ENCODE measurements around the gene RPL35A. TPM values are rescaled to one million over a fixed set of nuclear protein-coding genes. Genes with fewer than 3 reads are reported as not detected.

The RPL35A gene
- total and polyA plus RNA-seq, 2 experiments from 2014 or later = 1,070 to 2,096 TPM

- Histone ChIP-seq H3K4me3 (peak overlapping the region; percentile 91; the same call in 1 of the 2 replicates), H3K9me2 (ENCODE audit: insufficient read depth) (no peaks in the 10 kb centered on the region), H3K27me3 (ENCODE audit: insufficient read depth) (no peaks in the 10 kb centered on the region), H3K27ac (ENCODE audit: low read depth) (peak overlapping the region; percentile 96), H4K20me1 (replicated peaks; ENCODE audit: insufficient read depth) (peaks cover 31% of the 10 kb centered on the region), H3K79me2 (replicated peaks; ENCODE audit: insufficient read depth) (peaks cover 37% of the 10 kb centered on the region), H3K4me1 (ENCODE audit: insufficient read depth) (peaks cover 15% of the 10 kb centered on the region), H3K36me3 (ENCODE audit: insufficient read depth) (peaks cover 53% of the 10 kb centered on the region), H3K4me2 (0 out of 2 replicates have a peak overlapping the region, but pooled peaks have one; percentile 20), H2AFZ (no peak overlapping the region), H3F3A (replicated peaks; ENCODE audit: low read depth) (peaks cover 65% of the 10 kb centered on the region)
- peaks cover 25% of the 10 kb centered on the region for H3K4me1 Mint-ChIP-seq
- no peak for DNase-seq (ENCODE audit: low spot score)
- no peaks in the 10 kb centered on the region for H3K9me3 Mint-ChIP-seq
- H3K36me3 Mint-ChIP-seq (ENCODE audit: low read depth) = peaks cover 73% of the 10 kb centered on the region
- TF ChIP-seq REST (IDR thresholded peaks at IDR 0.05; ENCODE audit: unreplicated experiment) (no peak), STAT1 (IDR thresholded peaks at IDR 0.05; ENCODE audit: unreplicated experiment) (no peak), CTCF (conservative IDR thresholded peaks at IDR 0.05; ENCODE audit: low read depth in 2 of 2) (no peak), ZNF331 (CRISPR knock-in tag; IDR thresholded peaks at IDR 0.05; ENCODE audit: low read depth) (no peak), ZNF114 (CRISPR knock-in tag; IDR thresholded peaks at IDR 0.05) (no peak), POLR2AphosphoS5 (IDR thresholded peaks at IDR 0.05; ENCODE audit: low read depth) (no peak; the same call in 1 of the 2 replicates)
- peak overlapping the region; percentile 55 for H3K4me3 Mint-ChIP-seq
- no peak for ATAC-seq
- H3K27me3 Mint-ChIP-seq (ENCODE audit: insufficient read depth, low read depth, poor library complexity) = peaks cover 26% of the 10 kb centered on the region
- H3K27ac Mint-ChIP-seq = peak overlapping the region; percentile 93
Observed at GRCh38 chr3:197953325-197953724, 3.3 kb downstream of the RPL35A start.

- Mint-ChIP-seq H3K4me3 (peak overlapping the region; percentile 55; the same call in 2 of the 3 replicates), H3K27ac (peak overlapping the region; percentile 93), H3K4me1 (peaks cover 24% of the 10 kb centered on the region), H3K27me3 (ENCODE audit: insufficient read depth, low read depth, poor library complexity) (peaks cover 28% of the 10 kb centered on the region), H3K9me3 (no peaks in the 10 kb centered on the region), H3K36me3 (ENCODE audit: low read depth) (peaks cover 73% of the 10 kb centered on the region)
- DNase-seq (ENCODE audit: low spot score) = no peak
- Histone ChIP-seq H3K79me2 (replicated peaks; ENCODE audit: insufficient read depth) (peaks cover 37% of the 10 kb centered on the region), H3K4me1 (ENCODE audit: insufficient read depth) (peaks cover 15% of the 10 kb centered on the region), H3K4me2 (no peak overlapping the region), H3F3A (replicated peaks; ENCODE audit: low read depth) (peaks cover 65% of the 10 kb centered on the region), H4K20me1 (replicated peaks; ENCODE audit: insufficient read depth) (peaks cover 31% of the 10 kb centered on the region), H3K36me3 (ENCODE audit: insufficient read depth) (peaks cover 53% of the 10 kb centered on the region), H3K4me3 (no peak overlapping the region), H3K27me3 (ENCODE audit: insufficient read depth) (no peaks in the 10 kb centered on the region), H2AFZ (no peak overlapping the region), H3K9me2 (ENCODE audit: insufficient read depth) (no peaks in the 10 kb centered on the region), H3K27ac (ENCODE audit: low read depth) (peak overlapping the region; percentile 96)
- ATAC-seq = no peak
- TF ChIP-seq STAT1 (IDR thresholded peaks at IDR 0.05; ENCODE audit: unreplicated experiment) (no peak), CTCF (conservative IDR thresholded peaks at IDR 0.05; ENCODE audit: low read depth in 2 of 2) (no peak), ZNF114 (CRISPR knock-in tag; IDR thresholded peaks at IDR 0.05) (no peak), ZNF331 (CRISPR knock-in tag; IDR thresholded peaks at IDR 0.05; ENCODE audit: low read depth) (no peak), EZH2phosphoT487 (IDR thresholded peaks at IDR 0.05; ENCODE audit: unreplicated experiment) (no peak), POLR2AphosphoS5 (IDR thresholded peaks at IDR 0.05; ENCODE audit: low read depth) (peak; percentile 16; the same call in 1 of the 2 replicates), CREB1 (CRISPR knock-in tag; IDR thresholded peaks at IDR 0.05; ENCODE audit: low read depth) (no peak), ETS1 (IDR thresholded peaks at IDR 0.05) (no peak), JUNB (IDR thresholded peaks at IDR 0.05; ENCODE audit: unreplicated experiment) (no peak)
Observed at GRCh38 chr3:197953881-197954280, 3.9 kb downstream of the RPL35A start.

All from GM23338 (cell line).